NCI-H146 treated with DMSO at 0.1 percent for 48 hours (cell line): ENCODE data around the gene CRYZL1.

Experiments
- DNase-seq: peaks from one replicate; lab custom pipeline; 2025; ENCODE audit not compliant: unreplicated experiment; lab: John Stamatoyannopoulos, UW

The CRYZL1 gene

GRCh38 chr21:33662046-33662445 lies 20.5 kb upstream of the CRYZL1 start:
- DNase-seq = no peak

- DNase-seq = no peak
These were observed 19.6 kb upstream of the CRYZL1 start for GRCh38 chr21:33661146-33661545.

GRCh38 chr21:33660406-33660805 lies 18.9 kb upstream of the CRYZL1 start:
- DNase-seq = no peak

GRCh38 chr21:33659568-33659949 lies 18.0 kb upstream of the CRYZL1 start:
- no peak for DNase-seq

- no peak for DNase-seq
These were observed 17.5 kb upstream of the CRYZL1 start for GRCh38 chr21:33658919-33659567.

- no peak for DNase-seq
These were observed 15.7 kb upstream of the CRYZL1 start for GRCh38 chr21:33657124-33657820.

- DNase-seq = no peak
These were observed 14.2 kb upstream of the CRYZL1 start for GRCh38 chr21:33655588-33656221.

- DNase-seq = no peak
These were observed 12.9 kb upstream of the CRYZL1 start for GRCh38 chr21:33654412-33654811.

GRCh38 chr21:33651965-33652680 lies 10.6 kb upstream of the CRYZL1 start:
- DNase-seq = peak; percentile 46

- DNase-seq = peak; percentile 9
These were observed 9.5 kb upstream of the CRYZL1 start for GRCh38 chr21:33650929-33651509.

- peak; percentile 8 for DNase-seq
These were observed 8.7 kb upstream of the CRYZL1 start for GRCh38 chr21:33650230-33650629.

- no peak for DNase-seq
These were observed 7.0 kb upstream of the CRYZL1 start for GRCh38 chr21:33648555-33648954.

- no peak for DNase-seq
These were observed 6.0 kb upstream of the CRYZL1 start for GRCh38 chr21:33647587-33647986.

GRCh38 chr21:33645730-33646129 lies 4.2 kb upstream of the CRYZL1 start:
- DNase-seq = no peak

- no peak for DNase-seq
These were observed 3.0 kb upstream of the CRYZL1 start for GRCh38 chr21:33644383-33645074.

- DNase-seq = no peak
These were observed 2.2 kb upstream of the CRYZL1 start for GRCh38 chr21:33643658-33644311.

- no peak for DNase-seq
These were observed 1.5 kb upstream of the CRYZL1 start for GRCh38 chr21:33642896-33643657.

GRCh38 chr21:33642027-33642895 lies 720 bp upstream of the CRYZL1 start, which contains the start of gene ITSN1:
TSS of gene ITSN1 (plus strand) at chr21:33642501. CDS start at chr21:33718829, 76,328 bp downstream.
- peak; percentile 94 for DNase-seq
